ENCODE measurements around the gene MEGF6.
"Not testable (repeated sequence)": the region's sequence is repeated elsewhere in the genome, so short reads cannot be mapped to it uniquely, and the experiment has no call there.

- TF ChIP-seq, protein P1, sequence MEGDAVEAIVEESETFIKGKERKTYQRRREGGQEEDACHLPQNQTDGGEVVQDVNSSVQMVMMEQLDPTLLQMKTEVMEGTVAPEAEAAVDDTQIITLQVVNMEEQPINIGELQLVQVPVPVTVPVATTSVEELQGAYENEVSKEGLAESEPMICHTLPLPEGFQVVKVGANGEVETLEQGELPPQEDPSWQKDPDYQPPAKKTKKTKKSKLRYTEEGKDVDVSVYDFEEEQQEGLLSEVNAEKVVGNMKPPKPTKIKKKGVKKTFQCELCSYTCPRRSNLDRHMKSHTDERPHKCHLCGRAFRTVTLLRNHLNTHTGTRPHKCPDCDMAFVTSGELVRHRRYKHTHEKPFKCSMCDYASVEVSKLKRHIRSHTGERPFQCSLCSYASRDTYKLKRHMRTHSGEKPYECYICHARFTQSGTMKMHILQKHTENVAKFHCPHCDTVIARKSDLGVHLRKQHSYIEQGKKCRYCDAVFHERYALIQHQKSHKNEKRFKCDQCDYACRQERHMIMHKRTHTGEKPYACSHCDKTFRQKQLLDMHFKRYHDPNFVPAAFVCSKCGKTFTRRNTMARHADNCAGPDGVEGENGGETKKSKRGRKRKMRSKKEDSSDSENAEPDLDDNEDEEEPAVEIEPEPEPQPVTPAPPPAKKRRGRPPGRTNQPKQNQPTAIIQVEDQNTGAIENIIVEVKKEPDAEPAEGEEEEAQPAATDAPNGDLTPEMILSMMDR (IDR thresholded peaks at IDR 0.05), result not testable (repeated sequence)
- not testable (repeated sequence) for TF ChIP-seq POLR2A (IDR thresholded peaks at IDR 0.05)
Measured at GRCh38 chr1:3575515-3575914, 35.8 kb downstream of the MEGF6 start.

All from heart left ventricle (tissue), 13 donors.